DMS53 treated with DMSO at 0.1 percent for 48 hours (cell line): ENCODE measurements around the gene PPP4R4.
A peak's percentile ranks its signal among the peaks of the same experiment; 100 is the strongest.
"Not testable (repeated sequence)": the region's sequence is repeated elsewhere in the genome, so short reads cannot be mapped to it uniquely, and the experiment has no call there.

Experiments used
- DNase-seq: peaks from one replicate; lab custom pipeline; 2025; ENCODE audit not compliant: unreplicated experiment; lab: John Stamatoyannopoulos, UW

The PPP4R4 gene

GRCh38 chr14:94177806-94178205 lies 3.7 kb downstream of the PPP4R4 start:
- no peak for DNase-seq

DNA sequence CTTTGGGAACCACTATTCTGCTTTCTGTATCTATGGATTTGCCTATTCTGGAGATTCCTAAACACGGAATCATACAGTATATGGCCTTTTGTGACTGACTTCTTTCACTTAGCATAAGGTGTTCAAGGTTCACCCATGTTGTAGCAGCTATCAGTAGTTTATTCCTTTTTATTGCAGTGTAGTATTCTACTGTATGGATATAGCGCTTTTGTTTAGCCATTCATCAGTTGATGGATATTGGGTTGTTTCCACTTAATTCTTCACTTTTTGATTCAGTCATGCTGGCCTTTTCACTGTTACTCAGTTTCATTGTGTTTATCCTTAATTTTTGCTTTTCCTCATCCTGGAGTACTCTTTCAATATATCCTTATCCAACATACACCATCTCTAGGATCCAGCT lies 5.1 kb downstream of the PPP4R4 start:
- no peak for DNase-seq

- peak; percentile 35 for DNase-seq
These were observed 6.6 kb downstream of the PPP4R4 start for GRCh38 chr14:94180655-94181271.

- DNase-seq: no peak
These were observed 7.7 kb downstream of the PPP4R4 start for GRCh38 chr14:94181835-94182234.

GRCh38 chr14:94192536-94192935 lies 18.4 kb downstream of the PPP4R4 start:
- no peak for DNase-seq

DNA sequence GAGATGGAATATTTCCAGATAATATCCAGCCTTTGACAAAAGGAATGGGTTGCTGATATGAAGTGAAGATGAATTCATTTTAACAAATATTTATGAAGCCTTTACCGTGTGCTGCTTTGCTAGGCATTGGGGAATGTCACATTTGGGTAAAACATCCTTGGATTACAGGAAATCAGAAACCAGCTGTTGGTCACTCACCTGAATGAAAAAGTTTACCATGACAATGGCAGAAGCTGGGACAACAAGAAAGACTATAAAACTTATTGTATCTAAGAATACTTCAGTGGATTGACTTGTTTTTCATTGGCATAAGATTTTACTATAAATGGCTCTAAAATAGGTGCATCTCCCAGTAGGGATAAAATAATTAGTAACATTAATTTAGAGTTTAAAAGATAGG lies 19.7 kb downstream of the PPP4R4 start:
- no peak for DNase-seq

DNA sequence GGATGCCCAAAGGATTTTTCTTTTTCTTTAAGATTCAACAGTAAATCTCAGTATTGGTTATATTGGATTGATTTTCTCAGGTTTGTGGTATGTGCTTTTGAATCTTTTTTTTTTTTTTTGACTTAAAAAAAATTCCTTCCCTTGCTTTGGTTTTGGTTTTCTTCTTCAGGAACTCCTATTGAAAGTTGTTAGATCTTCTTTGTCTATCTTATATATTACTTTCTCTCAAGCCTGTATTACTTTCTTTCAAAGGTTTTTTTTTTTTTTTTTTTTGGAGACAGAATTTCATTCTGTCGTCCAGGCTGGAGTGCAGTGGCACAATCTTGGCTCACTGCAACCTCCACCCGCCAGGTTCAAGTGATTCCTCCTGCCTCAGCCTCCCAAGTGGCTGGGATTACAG lies 21.9 kb downstream of the PPP4R4 start:
- DNase-seq: no peak

DNA sequence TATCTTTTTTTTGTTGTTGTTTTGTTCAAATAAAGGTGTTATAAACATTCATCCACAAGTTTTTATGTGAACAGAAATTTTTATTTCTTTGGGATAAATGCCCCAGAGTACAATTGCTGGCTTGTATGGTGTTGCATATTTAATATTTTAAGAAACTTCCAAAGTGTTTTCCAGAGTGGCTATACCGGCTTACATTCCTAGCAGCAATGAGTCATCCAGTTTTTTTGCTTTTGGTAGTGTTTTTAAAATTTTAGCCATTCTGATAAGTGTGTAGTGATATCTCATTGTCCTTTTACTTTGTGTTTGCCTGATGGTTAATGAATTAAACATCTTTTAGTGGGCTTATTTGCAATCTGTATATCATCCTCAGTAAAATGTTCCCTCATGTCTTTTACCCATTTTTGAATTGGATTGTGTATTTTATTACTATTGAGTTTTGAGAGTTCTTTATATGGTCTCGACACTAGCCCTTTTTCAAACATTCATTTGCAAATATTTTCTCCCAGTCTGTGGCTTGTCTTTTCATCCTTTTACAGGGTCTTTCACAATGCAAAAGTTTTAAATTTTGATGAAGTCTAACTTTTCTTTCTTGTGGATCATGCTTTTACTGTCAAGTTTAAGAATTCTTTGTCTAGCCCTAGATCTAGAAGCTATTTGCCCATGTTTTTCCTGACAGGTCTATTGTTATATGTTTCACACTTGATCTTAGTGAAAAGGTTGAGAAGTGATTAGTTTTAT lies 29.5 kb downstream of the PPP4R4 start:
- no peak for DNase-seq

DNA sequence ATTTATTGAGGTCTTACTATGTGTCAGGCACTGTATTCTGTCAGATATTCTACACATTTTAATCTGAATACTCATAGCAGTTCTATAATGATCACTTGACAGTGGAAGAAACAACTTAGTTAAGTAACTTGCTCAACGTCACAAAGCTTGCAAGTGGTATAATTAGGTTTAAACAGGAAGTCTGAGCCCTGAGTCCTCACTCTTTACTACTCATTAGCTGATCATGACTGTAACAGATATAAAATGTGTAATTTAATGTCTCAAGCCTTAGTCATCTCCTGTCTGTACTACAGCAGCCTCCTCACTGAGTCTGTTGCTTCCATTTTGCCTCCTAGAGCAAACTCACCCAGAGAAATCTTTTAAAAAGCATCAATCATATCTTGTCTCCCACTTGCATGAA lies 38.9 kb downstream of the PPP4R4 start:
- DNase-seq: no peak

GRCh38 chr14:94213741-94214140 lies 39.6 kb downstream of the PPP4R4 start:
- DNase-seq: no peak

DNA sequence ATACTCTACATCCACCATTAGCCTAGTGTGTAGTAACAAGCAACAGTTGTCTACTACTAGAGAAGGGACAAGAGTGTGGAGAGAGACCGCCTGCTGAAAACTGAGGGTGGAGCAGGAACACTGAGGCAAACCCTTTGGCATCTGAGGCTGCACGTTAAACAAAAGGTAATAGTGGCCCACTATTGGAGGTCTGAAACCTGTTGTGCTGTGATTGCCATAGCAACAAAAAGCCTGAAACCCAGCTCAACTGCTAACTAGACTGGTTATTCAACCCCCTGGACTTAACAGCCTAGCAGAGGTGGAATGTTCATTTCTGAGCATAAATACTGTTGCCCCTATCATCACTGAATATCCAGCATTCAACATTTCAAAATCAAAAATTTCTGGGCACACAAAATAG lies 43.0 kb downstream of the PPP4R4 start:
- DNase-seq: no peak

DNA sequence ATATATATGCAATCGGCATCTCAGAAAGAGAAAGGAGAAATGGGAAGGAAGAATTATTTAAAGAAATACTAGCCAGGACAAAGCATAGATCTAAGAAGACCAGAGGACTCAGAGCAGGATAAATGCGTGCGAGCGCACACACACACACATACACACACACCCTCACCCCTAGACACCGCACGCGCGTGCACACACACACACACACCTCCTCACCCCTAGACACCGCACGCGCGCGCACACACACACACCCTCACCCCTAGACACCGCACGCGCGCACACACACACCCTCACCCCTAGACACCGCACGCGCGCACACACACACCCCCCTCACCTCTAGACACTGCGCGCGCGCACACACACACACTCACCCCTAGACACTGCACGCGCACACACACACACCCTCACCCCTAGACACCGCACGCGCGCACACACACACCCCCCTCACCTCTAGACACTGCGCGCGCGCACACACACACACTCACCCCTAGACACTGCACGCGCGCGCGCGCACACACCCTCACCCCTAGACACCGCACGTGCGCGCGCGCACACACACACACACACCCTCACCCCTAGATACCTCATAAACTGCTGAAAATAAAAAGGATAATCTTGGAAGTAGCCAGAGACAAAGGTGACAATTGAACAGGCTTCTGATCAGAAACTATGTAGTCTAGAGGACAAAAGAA lies 44.2 kb downstream of the PPP4R4 start:
- DNase-seq: not testable (repeated sequence)

DNA sequence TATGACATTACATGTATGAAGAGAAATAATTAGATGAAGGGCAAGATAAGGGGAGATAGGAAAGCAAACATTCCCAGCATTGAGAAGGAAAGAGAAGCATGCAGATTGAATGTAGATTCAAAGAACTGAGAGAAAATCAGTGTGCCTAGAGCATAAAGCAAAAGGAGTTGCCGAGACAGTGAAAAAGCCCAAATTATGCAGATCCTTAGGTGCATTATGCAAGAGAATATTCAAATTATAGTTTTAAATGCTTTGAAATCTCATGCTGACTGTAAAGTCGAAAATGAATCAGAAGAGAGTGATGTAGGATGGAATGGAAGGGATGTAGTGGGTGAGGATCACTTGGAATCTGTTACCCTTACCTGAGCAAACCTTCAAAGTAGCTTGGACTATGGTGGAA lies 49.9 kb downstream of the PPP4R4 start:
- no peak for DNase-seq

DNA sequence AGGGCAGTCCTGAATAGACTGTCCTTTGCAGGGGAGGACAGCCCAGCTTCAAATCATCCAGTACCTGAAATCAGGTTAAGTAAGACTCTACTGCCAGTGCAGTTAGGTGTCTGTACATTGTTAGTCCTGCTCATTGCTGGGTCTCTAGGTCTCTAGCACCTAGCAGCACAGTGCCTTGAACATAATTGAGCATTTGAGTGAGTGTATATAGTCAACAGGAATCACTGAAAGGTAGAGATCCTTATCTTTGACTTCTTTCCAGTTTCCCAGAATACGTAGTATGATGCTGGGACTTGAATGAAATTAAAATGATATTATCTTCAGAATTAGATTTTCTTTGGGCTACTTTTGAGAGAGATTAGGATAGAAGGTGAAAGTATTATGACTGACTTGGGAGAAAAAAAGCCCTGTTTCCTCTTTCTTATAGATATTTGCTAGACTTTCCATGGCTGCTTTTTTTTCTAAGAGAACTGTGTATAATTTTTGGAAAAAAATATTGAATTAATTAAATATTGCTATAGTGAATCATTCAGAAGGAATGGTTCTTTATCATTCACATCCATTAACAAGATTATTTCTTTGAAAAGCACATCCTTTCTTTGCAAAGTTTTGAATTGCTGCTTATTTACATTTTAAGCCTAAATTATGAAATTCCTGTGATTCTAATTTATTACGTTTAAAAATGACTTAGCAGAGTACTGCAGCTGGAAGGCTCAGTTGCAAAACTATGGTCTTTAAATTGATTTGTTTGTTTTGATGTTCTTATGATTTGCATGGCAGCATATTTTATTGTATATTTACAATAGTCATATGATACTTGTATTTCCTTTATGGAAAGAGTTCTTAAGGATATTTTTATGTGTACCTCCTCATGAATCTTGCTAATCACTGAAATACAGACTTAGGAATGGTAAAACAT lies 51.6 kb downstream of the PPP4R4 start:
- DNase-seq: no peak

DNA sequence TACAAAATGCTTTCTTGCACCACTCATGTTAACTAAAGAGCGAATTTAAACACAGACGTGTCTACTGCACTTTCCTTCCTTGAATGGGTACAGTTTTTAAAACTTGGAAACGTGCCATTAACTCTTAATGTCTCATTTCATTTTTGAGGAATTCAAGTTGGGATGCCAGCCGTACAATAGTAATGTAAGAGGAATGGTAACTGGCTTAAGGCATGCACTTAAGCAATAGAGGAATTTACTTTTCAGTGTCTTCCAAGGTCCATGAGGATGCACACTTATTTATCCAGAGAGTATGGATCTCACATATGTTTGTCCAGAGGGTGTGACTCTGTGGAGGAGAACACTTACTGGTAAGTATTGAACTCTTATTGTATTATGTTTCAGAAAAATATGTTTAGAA lies 52.9 kb downstream of the PPP4R4 start:
- no peak for DNase-seq

DNA sequence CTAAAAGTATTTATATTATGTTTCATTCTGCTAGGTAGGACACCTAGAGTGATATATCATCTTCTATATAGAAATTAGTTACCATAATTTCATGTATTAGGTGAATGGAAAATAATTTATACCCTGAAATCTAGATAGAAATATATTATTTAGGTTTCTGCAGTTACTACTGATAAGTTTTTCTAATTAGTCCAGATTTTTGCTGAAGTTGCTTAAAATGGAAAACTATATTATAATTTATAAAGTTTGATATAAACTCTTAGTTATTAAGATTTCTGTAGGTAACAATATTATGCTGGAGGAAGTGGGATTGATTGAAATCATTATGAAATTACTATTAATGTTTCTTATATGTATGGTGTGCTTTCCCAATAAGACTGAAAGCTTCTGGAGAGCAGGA lies 62.9 kb downstream of the PPP4R4 start:
- DNase-seq: no peak

DNA sequence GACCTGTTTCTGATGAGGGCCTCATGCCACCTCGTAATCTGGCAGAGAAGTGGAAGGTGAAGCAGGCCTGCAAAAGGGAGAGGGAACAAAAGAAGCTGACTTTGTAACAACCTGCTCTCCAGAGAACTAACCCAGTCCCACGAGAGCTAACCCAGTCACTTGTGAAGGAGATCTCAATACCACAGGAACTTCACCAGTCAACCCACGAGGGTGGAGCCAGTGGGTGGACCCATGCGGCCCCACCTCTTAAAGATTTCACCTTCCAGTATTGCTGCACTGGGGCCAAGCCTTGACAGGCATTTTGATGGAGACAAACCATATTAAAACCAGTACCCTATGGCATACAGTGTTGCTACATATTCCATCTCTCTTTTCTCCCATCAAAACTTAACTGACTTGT lies 63.9 kb downstream of the PPP4R4 start:
- DNase-seq: no peak

- no peak for DNase-seq
These were observed 65.3 kb downstream of the PPP4R4 start for GRCh38 chr14:94239406-94239805.

- no peak for DNase-seq
These were observed 70.1 kb downstream of the PPP4R4 start for GRCh38 chr14:94244182-94244581.

DNA sequence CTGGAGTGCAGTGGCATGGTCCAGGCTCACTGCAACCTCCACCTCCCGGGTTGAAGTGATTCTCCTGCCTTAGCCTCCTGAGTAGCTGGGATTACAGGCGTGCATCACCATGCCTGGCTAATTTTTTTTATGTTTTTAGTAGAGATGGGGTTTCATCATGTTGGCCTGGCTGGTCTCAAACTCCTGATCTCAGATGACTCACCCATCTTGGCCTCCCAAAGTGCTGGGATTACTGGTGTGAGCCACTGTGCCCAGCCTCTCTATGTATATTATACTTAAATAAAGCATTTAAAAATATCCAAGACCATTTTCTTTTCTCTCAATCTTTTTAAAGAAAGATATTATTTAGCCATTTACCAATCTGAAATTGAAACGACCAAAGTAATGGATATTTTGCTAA lies 90.1 kb downstream of the PPP4R4 start:
- DNase-seq: not testable (repeated sequence)

GRCh38 chr14:94267352-94267751 lies 93.2 kb downstream of the PPP4R4 start:
- no peak for DNase-seq
